ENCODE data around the gene R3HDM1.
"Not testable (repeated sequence)": the region's sequence is repeated elsewhere in the genome, so short reads cannot be mapped to it uniquely, and the experiment has no call there.

R3HDM1 gene

GRCh38 chr2:135531231-135532197, at the start of gene R3HDM1:
Gene R3HDM1, plus strand, starts transcription at chr2:135531484. Its CDS starts 73,362 bp downstream, at chr2:135604846.
- Histone ChIP-seq H3K4me3 (ENCODE audit: low read depth, low read length) (peak within 1 kb of the TSS; percentile 90), H3K27me3 (ENCODE audit: control insufficient read depth, insufficient read depth, low read length) (no peaks in the 10 kb centered on the region), H3K36me3 (ENCODE audit: control insufficient read depth, insufficient read depth, low read length) (no peaks in the 10 kb centered on the region), H3K27ac (ENCODE audit: low read depth, low read length) (peak within 1 kb of the TSS; percentile 94), H3K9me3 (ENCODE audit: control insufficient read depth, insufficient read depth, low read length) (0 out of 2 replicates have a peak, but pooled peaks cover 2% of the 10 kb centered on the region), H3K4me1 (ENCODE audit: control insufficient read depth, insufficient read depth, low read length) (no peaks in the 10 kb centered on the region), H3K9ac (ENCODE audit: low read depth, low read length) (peak within 1 kb of the TSS; percentile 93)

GRCh38 chr2:135485441-135485840, 45.8 kb upstream of the R3HDM1 start:
- H3K4me1 ChIP-seq (ENCODE audit: control insufficient read depth, insufficient read depth, low read length): no peaks in the 10 kb centered on the region
- no peak overlapping the region for H3K27ac ChIP-seq (ENCODE audit: low read depth, low read length)
- no peak overlapping the region for H3K4me3 ChIP-seq (ENCODE audit: low read depth, low read length)
- no peaks in the 10 kb centered on the region for H3K27me3 ChIP-seq (ENCODE audit: control insufficient read depth, insufficient read depth, low read length)
- H3K36me3 ChIP-seq (ENCODE audit: control insufficient read depth, insufficient read depth, low read length): no peaks in the 10 kb centered on the region
- no peak overlapping the region for H3K9ac ChIP-seq (ENCODE audit: low read depth, low read length)
- no peaks in the 10 kb centered on the region for H3K9me3 ChIP-seq (ENCODE audit: control insufficient read depth, insufficient read depth, low read length)

- Histone ChIP-seq H3K4me3 (ENCODE audit: low read depth, low read length) (no peak overlapping the region), H3K27me3 (ENCODE audit: control insufficient read depth, insufficient read depth, low read length) (no peaks in the 10 kb centered on the region), H3K4me1 (ENCODE audit: control insufficient read depth, insufficient read depth, low read length) (no peaks in the 10 kb centered on the region), H3K9me3 (ENCODE audit: control insufficient read depth, insufficient read depth, low read length) (no peaks in the 10 kb centered on the region), H3K27ac (ENCODE audit: low read depth, low read length) (no peak overlapping the region), H3K36me3 (ENCODE audit: control insufficient read depth, insufficient read depth, low read length) (no peaks in the 10 kb centered on the region), H3K9ac (ENCODE audit: low read depth, low read length) (no peak overlapping the region)
These were observed 40.9 kb upstream of the R3HDM1 start for GRCh38 chr2:135490376-135490775.

- no peaks in the 10 kb centered on the region for H3K4me1 ChIP-seq (ENCODE audit: control insufficient read depth, insufficient read depth, low read length)
These were observed 36.8 kb upstream of the R3HDM1 start for GRCh38 chr2:135494503-135494902.

GRCh38 chr2:135494917-135495316, 36.4 kb upstream of the R3HDM1 start:
- no peak overlapping the region for H3K4me3 ChIP-seq (ENCODE audit: low read depth, low read length)
- H3K4me1 ChIP-seq (ENCODE audit: control insufficient read depth, insufficient read depth, low read length): no peaks in the 10 kb centered on the region
- H3K9me3 ChIP-seq (ENCODE audit: control insufficient read depth, insufficient read depth, low read length): peaks cover 12% of the 10 kb centered on the region
- H3K36me3 ChIP-seq (ENCODE audit: control insufficient read depth, insufficient read depth, low read length): peaks cover 15% of the 10 kb centered on the region; the same call in 1 of the 2 replicates
- no peak overlapping the region for H3K27ac ChIP-seq (ENCODE audit: low read depth, low read length)
- no peak overlapping the region for H3K9ac ChIP-seq (ENCODE audit: low read depth, low read length)
- H3K27me3 ChIP-seq (ENCODE audit: control insufficient read depth, insufficient read depth, low read length): no peaks in the 10 kb centered on the region

More at GRCh38 chr2:135494503-135494902, 36.8 kb upstream of the R3HDM1 start:
- Histone ChIP-seq H3K9me3 (ENCODE audit: control insufficient read depth, insufficient read depth, low read length) (peaks cover 8% of the 10 kb centered on the region), H3K27me3 (ENCODE audit: control insufficient read depth, insufficient read depth, low read length) (no peaks in the 10 kb centered on the region), H3K36me3 (ENCODE audit: control insufficient read depth, insufficient read depth, low read length) (peaks cover 11% of the 10 kb centered on the region; the same call in 1 of the 2 replicates), H3K4me3 (ENCODE audit: low read depth, low read length) (no peak overlapping the region), H3K27ac (ENCODE audit: low read depth, low read length) (no peak overlapping the region), H3K9ac (ENCODE audit: low read depth, low read length) (no peak overlapping the region)

GRCh38 chr2:135498588-135498987, 32.7 kb upstream of the R3HDM1 start:
- H3K9ac ChIP-seq (ENCODE audit: low read depth, low read length); H3K4me1 ChIP-seq (ENCODE audit: control insufficient read depth, insufficient read depth, low read length); H3K27ac ChIP-seq (ENCODE audit: low read depth, low read length); H3K4me3 ChIP-seq (ENCODE audit: low read depth, low read length); H3K27me3 ChIP-seq (ENCODE audit: control insufficient read depth, insufficient read depth, low read length): not testable (repeated sequence)
- Histone ChIP-seq H3K36me3 (ENCODE audit: control insufficient read depth, insufficient read depth, low read length) (peaks cover 19% of the 10 kb centered on the region; the same call in 1 of the 2 replicates), H3K9me3 (ENCODE audit: control insufficient read depth, insufficient read depth, low read length) (peaks cover 18% of the 10 kb centered on the region)

- Histone ChIP-seq H3K27ac (ENCODE audit: low read depth, low read length) (no peak overlapping the region), H3K4me1 (ENCODE audit: control insufficient read depth, insufficient read depth, low read length) (no peaks in the 10 kb centered on the region), H3K27me3 (ENCODE audit: control insufficient read depth, insufficient read depth, low read length) (no peaks in the 10 kb centered on the region), H3K4me3 (ENCODE audit: low read depth, low read length) (no peak overlapping the region), H3K36me3 (ENCODE audit: control insufficient read depth, insufficient read depth, low read length) (0 out of 2 replicates have a peak, but pooled peaks cover 5% of the 10 kb centered on the region), H3K9me3 (ENCODE audit: control insufficient read depth, insufficient read depth, low read length) (peaks cover 7% of the 10 kb centered on the region), H3K9ac (ENCODE audit: low read depth, low read length) (no peak overlapping the region)
These were observed 26.5 kb upstream of the R3HDM1 start for GRCh38 chr2:135504811-135505210.

- peaks cover 12% of the 10 kb centered on the region; the same call in 1 of the 2 replicates for H3K9me3 ChIP-seq (ENCODE audit: control insufficient read depth, insufficient read depth, low read length)
- H3K9ac ChIP-seq (ENCODE audit: low read depth, low read length): no peak overlapping the region
- no peaks in the 10 kb centered on the region for H3K4me1 ChIP-seq (ENCODE audit: control insufficient read depth, insufficient read depth, low read length)
- H3K4me3 ChIP-seq (ENCODE audit: low read depth, low read length): no peak overlapping the region
- no peaks in the 10 kb centered on the region for H3K27me3 ChIP-seq (ENCODE audit: control insufficient read depth, insufficient read depth, low read length)
- H3K36me3 ChIP-seq (ENCODE audit: control insufficient read depth, insufficient read depth, low read length): no peaks in the 10 kb centered on the region
- no peak overlapping the region for H3K27ac ChIP-seq (ENCODE audit: low read depth, low read length)
These were observed 20.7 kb upstream of the R3HDM1 start for GRCh38 chr2:135510577-135510976.

- Histone ChIP-seq H3K9ac (ENCODE audit: low read depth, low read length) (no peak overlapping the region), H3K4me1 (ENCODE audit: control insufficient read depth, insufficient read depth, low read length) (no peaks in the 10 kb centered on the region), H3K27me3 (ENCODE audit: control insufficient read depth, insufficient read depth, low read length) (no peaks in the 10 kb centered on the region), H3K27ac (ENCODE audit: low read depth, low read length) (no peak overlapping the region), H3K9me3 (ENCODE audit: control insufficient read depth, insufficient read depth, low read length) (peaks cover 27% of the 10 kb centered on the region), H3K4me3 (ENCODE audit: low read depth, low read length) (no peak overlapping the region), H3K36me3 (ENCODE audit: control insufficient read depth, insufficient read depth, low read length) (no peaks in the 10 kb centered on the region)
These were observed 19.2 kb upstream of the R3HDM1 start for GRCh38 chr2:135512099-135512498.

GRCh38 chr2:135525786-135526185, 5.5 kb upstream of the R3HDM1 start:
- H3K9ac ChIP-seq (ENCODE audit: low read depth, low read length): no peak overlapping the region
- H3K27me3 ChIP-seq (ENCODE audit: control insufficient read depth, insufficient read depth, low read length): no peaks in the 10 kb centered on the region
- no peak overlapping the region for H3K27ac ChIP-seq (ENCODE audit: low read depth, low read length)
- H3K4me1 ChIP-seq (ENCODE audit: control insufficient read depth, insufficient read depth, low read length): no peaks in the 10 kb centered on the region
- no peaks in the 10 kb centered on the region; the same call in 1 of the 2 replicates for H3K9me3 ChIP-seq (ENCODE audit: control insufficient read depth, insufficient read depth, low read length)
- H3K36me3 ChIP-seq (ENCODE audit: control insufficient read depth, insufficient read depth, low read length): peaks cover 5% of the 10 kb centered on the region; the same call in 1 of the 2 replicates
- H3K4me3 ChIP-seq (ENCODE audit: low read depth, low read length): no peak overlapping the region

- H3K9ac ChIP-seq (ENCODE audit: low read depth, low read length): no peak overlapping the region
- H3K27ac ChIP-seq (ENCODE audit: low read depth, low read length): no peak overlapping the region
These were observed 3.3 kb upstream of the R3HDM1 start for GRCh38 chr2:135528006-135528405.

More at GRCh38 chr2:135528006-135528405, 3.3 kb upstream of the R3HDM1 start:
- Histone ChIP-seq H3K36me3 (ENCODE audit: control insufficient read depth, insufficient read depth, low read length) (peaks cover 5% of the 10 kb centered on the region; the same call in 1 of the 2 replicates), H3K9me3 (ENCODE audit: control insufficient read depth, insufficient read depth, low read length) (no peaks in the 10 kb centered on the region), H3K27me3 (ENCODE audit: control insufficient read depth, insufficient read depth, low read length) (no peaks in the 10 kb centered on the region), H3K4me3 (ENCODE audit: low read depth, low read length) (no peak overlapping the region), H3K4me1 (ENCODE audit: control insufficient read depth, insufficient read depth, low read length) (no peaks in the 10 kb centered on the region)
